GM23338 (cell line): ENCODE data around the gene MARCHF5. TPM values are rescaled to one million over a fixed set of nuclear protein-coding genes. Genes with fewer than 3 reads are reported as not detected.
A peak's percentile ranks its signal among the peaks of the same experiment; 100 is the strongest.

Source experiments
- ATAC-seq: fragments of 200-7000 bp; cut with Tn5 transposase; 3 replicates; pipeline ENCODE4 v1.9.1; 2020
- DNase-seq: peaks from one replicate; pipeline ENCODE4 v3.0.0-alpha.2; 2015; ENCODE audit warnings: low spot score
- H2AFZ ChIP-seq: fragments of 200-600 bp; sonication (generic); 2 replicates; pipeline ENCODE4 v1.8.0; 2016; ENCODE audit warnings: antibody characterized with exemption, mild to moderate bottlenecking, moderate library complexity
- H3F3A ChIP-seq: fragments of 200-600 bp; sonication (generic); replicated peaks from 2 replicates; pipeline ENCODE4 v1.8.0; 2017; ENCODE audit warnings: antibody characterized with exemption, mixed run types, low read depth
- H3K27ac ChIP-seq: fragments of 200-600 bp; sonication (generic); 2 replicates; pipeline ENCODE4 v1.6.1; 2016; ENCODE audit warnings: low read depth
- H3K27me3 ChIP-seq: fragments of 200-600 bp; sonication (generic); 2 replicates; pipeline ENCODE4 v1.8.0; 2016; ENCODE audit warnings: mild to moderate bottlenecking, mixed run types, moderate library complexity; ENCODE audit not compliant: insufficient read depth
- H3K36me3 ChIP-seq: fragments of 200-600 bp; sonication (generic); 2 replicates; pipeline ENCODE4 v1.8.0; 2016; ENCODE audit warnings: mild to moderate bottlenecking; ENCODE audit not compliant: insufficient read depth
- H3K4me1 ChIP-seq: fragments of 200-600 bp; sonication (generic); 2 replicates; pipeline ENCODE4 v1.8.0; 2016; ENCODE audit warnings: mild to moderate bottlenecking, moderate library complexity; ENCODE audit not compliant: insufficient read depth
- H3K4me2 ChIP-seq: fragments of 200-600 bp; sonication (generic); 2 replicates; pipeline ENCODE4 v1.7.1; 2017; ENCODE audit warnings: mixed run types
- H3K4me3 ChIP-seq: fragments of 200-600 bp; sonication (generic); 2 replicates; pipeline ENCODE4 v1.6.1; 2016; ENCODE audit warnings: mixed run types
- H3K79me2 ChIP-seq: fragments of 200-600 bp; sonication (generic); replicated peaks from 2 replicates; pipeline ENCODE4 v1.8.0; 2017; ENCODE audit warnings: mild to moderate bottlenecking; ENCODE audit not compliant: insufficient read depth
- H3K9me2 ChIP-seq: fragments of 200-600 bp; sonication (generic); 2 replicates; pipeline ENCODE4 v1.8.0; 2017; ENCODE audit not compliant: insufficient read depth
- H4K20me1 ChIP-seq: fragments of 200-600 bp; sonication (generic); replicated peaks from 2 replicates; pipeline ENCODE4 v1.8.0; 2017; ENCODE audit warnings: mild to moderate bottlenecking; ENCODE audit not compliant: insufficient read depth
- H3K27ac Mint-ChIP-seq: 2 replicates; pipeline ENCODE4 v1.8.0; 2020; ENCODE audit warnings: inconsistent platforms, mild to moderate bottlenecking, moderate library complexity, mixed read lengths
- H3K27me3 Mint-ChIP-seq: 3 replicates; pipeline ENCODE4 v1.8.0; 2022; ENCODE audit warnings: low read depth, mild to moderate bottlenecking, moderate library complexity, mixed read lengths, inconsistent platforms; ENCODE audit not compliant: insufficient read depth, poor library complexity
- H3K36me3 Mint-ChIP-seq: 3 replicates; pipeline ENCODE4 v1.8.0; 2021; ENCODE audit warnings: low read depth, mild to moderate bottlenecking, inconsistent platforms, moderate library complexity, mixed read lengths
- H3K4me1 Mint-ChIP-seq: 3 replicates; pipeline ENCODE4 v1.8.0; 2020; ENCODE audit warnings: mild to moderate bottlenecking, inconsistent platforms, mixed read lengths
- H3K4me3 Mint-ChIP-seq: 3 replicates; pipeline ENCODE4 v1.8.0; 2021; ENCODE audit warnings: moderate library complexity, mild to moderate bottlenecking, inconsistent platforms, mixed read lengths
- H3K9me3 Mint-ChIP-seq: 3 replicates; pipeline ENCODE4 v1.8.0; 2020; ENCODE audit warnings: moderate library complexity, mild to moderate bottlenecking, inconsistent platforms, mixed read lengths
- CREB1 ChIP-seq: fragments of 250-450 bp; sonication (Bioruptor Pico); IDR thresholded peaks from 2 replicates; pipeline ENCODE4 v1.5.0; 2020; ENCODE audit warnings: low read depth, mild to moderate bottlenecking, moderate library complexity
- ETS1 ChIP-seq: IDR thresholded peaks from 2 replicates; pipeline ENCODE4 v1.6.1; 2016; ENCODE audit warnings: antibody characterized with exemption
- EZH2 ChIP-seq: fragments of 200-600 bp; sonication (generic); IDR thresholded peaks from one replicate; pipeline ENCODE4 v1.8.0; 2017; ENCODE audit warnings: antibody characterized with exemption, mild to moderate bottlenecking, low read depth; ENCODE audit not compliant: unreplicated experiment
- EZH2phosphoT487 ChIP-seq: fragments of 200-600 bp; sonication (generic); IDR thresholded peaks from one replicate; pipeline ENCODE4 v1.8.1; 2018; ENCODE audit warnings: antibody characterized with exemption; ENCODE audit not compliant: unreplicated experiment
- JUNB ChIP-seq: IDR thresholded peaks from one replicate; pipeline ENCODE4 v1.6.1; 2016; ENCODE audit warnings: antibody characterized with exemption; ENCODE audit not compliant: unreplicated experiment
- NANOG ChIP-seq: IDR thresholded peaks from 2 replicates; pipeline ENCODE4 v1.6.1; 2016; ENCODE audit warnings: antibody characterized with exemption, borderline replicate concordance
- POLR2AphosphoS5 ChIP-seq: IDR thresholded peaks from 2 replicates; pipeline ENCODE4 v1.6.1; 2016; ENCODE audit warnings: antibody characterized with exemption, low read depth
- STAT1 ChIP-seq: IDR thresholded peaks from one replicate; pipeline ENCODE4 v1.6.1; 2016; ENCODE audit warnings: antibody characterized with exemption; ENCODE audit not compliant: unreplicated experiment
- ZNF114 ChIP-seq: fragments of 250-450 bp; sonication (Bioruptor Pico); IDR thresholded peaks from 2 replicates; pipeline ENCODE4 v1.5.0; 2020; ENCODE audit warnings: mild to moderate bottlenecking, moderate library complexity
- ZNF331 ChIP-seq: fragments of 250-450 bp; sonication (Bioruptor Pico); IDR thresholded peaks from 2 replicates; pipeline ENCODE4 v1.5.0; 2020; ENCODE audit warnings: low read depth, mild to moderate bottlenecking, moderate library complexity
- ZNF462 ChIP-seq: fragments of 250-450 bp; sonication (Bioruptor Pico); IDR thresholded peaks from 2 replicates; pipeline ENCODE4 v1.5.0; 2020; ENCODE audit warnings: mild to moderate bottlenecking, moderate library complexity
- polyA plus RNA-seq: library from polyadenylated mRNA; unstranded; fragments of >200 nt; fragmentation: Nextera tagmentation; extraction: Ambion mirVana; gene quantifications from 2 replicates; pipeline ENCODE4 v1.2.1, GENCODE V29; 2016
- total RNA-seq: library from RNA; depleted of rRNA; stranded (reverse); fragments of >200 nt; shearing (Covaris generic); gene quantifications from 2 replicates; pipeline ENCODE4 v1.2.3, GENCODE V29; 2014
- TF ChIP-seq, protein P1 (sequence below): IDR thresholded peaks from one replicate; pipeline ENCODE4 v1.6.1; 2018; ENCODE audit warnings: antibody characterized with exemption; ENCODE audit not compliant: unreplicated experiment
- TF ChIP-seq, protein P2 (sequence below), 2 experiments: fragments of 200-600 bp in 1 of 2; sonication (generic) in 1 of 2; conservative IDR thresholded peaks; 2 replicates each; pipeline versions ENCODE4 v1.5.1 to v1.6.1; 2016 to 2017; ENCODE audit warnings: antibody characterized with exemption in 2 of 2, low read depth in 2 of 2, mild to moderate bottlenecking in 2 of 2, moderate library complexity in 1 of 2

Gene MARCHF5
- total and polyA plus RNA-seq, 2 experiments from 2014 or later, result 12.9 to 14.2 TPM

GRCh38 chr10:92304061-92304460 is 13.1 kb downstream of the MARCHF5 start:
- Mint-ChIP-seq H3K4me1 (peaks cover 52% of the 10 kb centered on the region), H3K9me3 (no peaks in the 10 kb centered on the region), H3K27ac (peak overlapping the region; percentile 58; the same call in 1 of the 2 replicates), H3K36me3 (peaks cover 20% of the 10 kb centered on the region; the same call in 2 of the 3 replicates), H3K27me3 (peaks cover 2% of the 10 kb centered on the region), H3K4me3 (peak overlapping the region; percentile 23; the same call in 2 of the 3 replicates)
- no peaks in the 10 kb centered on the region; the same call in 1 of the 2 replicates for H4K20me1 ChIP-seq
- H2AFZ ChIP-seq, result no peak overlapping the region
- H3K4me3 ChIP-seq, result no peak overlapping the region; the same call in 1 of the 2 replicates
- ATAC-seq (no peak), DNase-seq (no peak)
- no peaks in the 10 kb centered on the region for H3K9me2 ChIP-seq
- H3K27me3 ChIP-seq, result no peaks in the 10 kb centered on the region
- peaks cover 45% of the 10 kb centered on the region for H3K4me1 ChIP-seq
- H3K4me2 ChIP-seq, result peak overlapping the region; percentile 47
- no peaks in the 10 kb centered on the region; the same call in 1 of the 2 replicates for H3K36me3 ChIP-seq
- peaks cover 91% of the 10 kb centered on the region for H3K79me2 ChIP-seq
- peaks cover 4% of the 10 kb centered on the region; the same call in 1 of the 2 replicates for H3F3A ChIP-seq
- H3K27ac ChIP-seq, result no peak overlapping the region
- TF ChIP-seq CREB1 (CRISPR knock-in tag) (no peak), ZNF114 (no peak), EZH2phosphoT487 (no peak), POLR2AphosphoS5 (no peak), JUNB (no peak), NANOG (no peak), STAT1 (no peak), ZNF331 (CRISPR knock-in tag) (no peak), EZH2 (no peak), ZNF462 (no peak), ETS1 (no peak)
- TF ChIP-seq, protein P1, sequence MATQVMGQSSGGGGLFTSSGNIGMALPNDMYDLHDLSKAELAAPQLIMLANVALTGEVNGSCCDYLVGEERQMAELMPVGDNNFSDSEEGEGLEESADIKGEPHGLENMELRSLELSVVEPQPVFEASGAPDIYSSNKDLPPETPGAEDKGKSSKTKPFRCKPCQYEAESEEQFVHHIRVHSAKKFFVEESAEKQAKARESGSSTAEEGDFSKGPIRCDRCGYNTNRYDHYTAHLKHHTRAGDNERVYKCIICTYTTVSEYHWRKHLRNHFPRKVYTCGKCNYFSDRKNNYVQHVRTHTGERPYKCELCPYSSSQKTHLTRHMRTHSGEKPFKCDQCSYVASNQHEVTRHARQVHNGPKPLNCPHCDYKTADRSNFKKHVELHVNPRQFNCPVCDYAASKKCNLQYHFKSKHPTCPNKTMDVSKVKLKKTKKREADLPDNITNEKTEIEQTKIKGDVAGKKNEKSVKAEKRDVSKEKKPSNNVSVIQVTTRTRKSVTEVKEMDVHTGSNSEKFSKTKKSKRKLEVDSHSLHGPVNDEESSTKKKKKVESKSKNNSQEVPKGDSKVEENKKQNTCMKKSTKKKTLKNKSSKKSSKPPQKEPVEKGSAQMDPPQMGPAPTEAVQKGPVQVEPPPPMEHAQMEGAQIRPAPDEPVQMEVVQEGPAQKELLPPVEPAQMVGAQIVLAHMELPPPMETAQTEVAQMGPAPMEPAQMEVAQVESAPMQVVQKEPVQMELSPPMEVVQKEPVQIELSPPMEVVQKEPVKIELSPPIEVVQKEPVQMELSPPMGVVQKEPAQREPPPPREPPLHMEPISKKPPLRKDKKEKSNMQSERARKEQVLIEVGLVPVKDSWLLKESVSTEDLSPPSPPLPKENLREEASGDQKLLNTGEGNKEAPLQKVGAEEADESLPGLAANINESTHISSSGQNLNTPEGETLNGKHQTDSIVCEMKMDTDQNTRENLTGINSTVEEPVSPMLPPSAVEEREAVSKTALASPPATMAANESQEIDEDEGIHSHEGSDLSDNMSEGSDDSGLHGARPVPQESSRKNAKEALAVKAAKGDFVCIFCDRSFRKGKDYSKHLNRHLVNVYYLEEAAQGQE, result no peak
- TF ChIP-seq, protein P2, sequence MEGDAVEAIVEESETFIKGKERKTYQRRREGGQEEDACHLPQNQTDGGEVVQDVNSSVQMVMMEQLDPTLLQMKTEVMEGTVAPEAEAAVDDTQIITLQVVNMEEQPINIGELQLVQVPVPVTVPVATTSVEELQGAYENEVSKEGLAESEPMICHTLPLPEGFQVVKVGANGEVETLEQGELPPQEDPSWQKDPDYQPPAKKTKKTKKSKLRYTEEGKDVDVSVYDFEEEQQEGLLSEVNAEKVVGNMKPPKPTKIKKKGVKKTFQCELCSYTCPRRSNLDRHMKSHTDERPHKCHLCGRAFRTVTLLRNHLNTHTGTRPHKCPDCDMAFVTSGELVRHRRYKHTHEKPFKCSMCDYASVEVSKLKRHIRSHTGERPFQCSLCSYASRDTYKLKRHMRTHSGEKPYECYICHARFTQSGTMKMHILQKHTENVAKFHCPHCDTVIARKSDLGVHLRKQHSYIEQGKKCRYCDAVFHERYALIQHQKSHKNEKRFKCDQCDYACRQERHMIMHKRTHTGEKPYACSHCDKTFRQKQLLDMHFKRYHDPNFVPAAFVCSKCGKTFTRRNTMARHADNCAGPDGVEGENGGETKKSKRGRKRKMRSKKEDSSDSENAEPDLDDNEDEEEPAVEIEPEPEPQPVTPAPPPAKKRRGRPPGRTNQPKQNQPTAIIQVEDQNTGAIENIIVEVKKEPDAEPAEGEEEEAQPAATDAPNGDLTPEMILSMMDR (conservative IDR thresholded peaks at IDR 0.05; ENCODE audit: low read depth in 2 of 2), result no peak
